Activated T-cell treated with anti-CD3 and anti-CD28 coated beads for 4 hours (primary cell): Measurements from ENCODE around the gene CHKB.

Experiments
- DNase-seq: peaks from one replicate; pipeline ENCODE4 v3.0.0-alpha.2; 2020

Gene CHKB

DNA sequence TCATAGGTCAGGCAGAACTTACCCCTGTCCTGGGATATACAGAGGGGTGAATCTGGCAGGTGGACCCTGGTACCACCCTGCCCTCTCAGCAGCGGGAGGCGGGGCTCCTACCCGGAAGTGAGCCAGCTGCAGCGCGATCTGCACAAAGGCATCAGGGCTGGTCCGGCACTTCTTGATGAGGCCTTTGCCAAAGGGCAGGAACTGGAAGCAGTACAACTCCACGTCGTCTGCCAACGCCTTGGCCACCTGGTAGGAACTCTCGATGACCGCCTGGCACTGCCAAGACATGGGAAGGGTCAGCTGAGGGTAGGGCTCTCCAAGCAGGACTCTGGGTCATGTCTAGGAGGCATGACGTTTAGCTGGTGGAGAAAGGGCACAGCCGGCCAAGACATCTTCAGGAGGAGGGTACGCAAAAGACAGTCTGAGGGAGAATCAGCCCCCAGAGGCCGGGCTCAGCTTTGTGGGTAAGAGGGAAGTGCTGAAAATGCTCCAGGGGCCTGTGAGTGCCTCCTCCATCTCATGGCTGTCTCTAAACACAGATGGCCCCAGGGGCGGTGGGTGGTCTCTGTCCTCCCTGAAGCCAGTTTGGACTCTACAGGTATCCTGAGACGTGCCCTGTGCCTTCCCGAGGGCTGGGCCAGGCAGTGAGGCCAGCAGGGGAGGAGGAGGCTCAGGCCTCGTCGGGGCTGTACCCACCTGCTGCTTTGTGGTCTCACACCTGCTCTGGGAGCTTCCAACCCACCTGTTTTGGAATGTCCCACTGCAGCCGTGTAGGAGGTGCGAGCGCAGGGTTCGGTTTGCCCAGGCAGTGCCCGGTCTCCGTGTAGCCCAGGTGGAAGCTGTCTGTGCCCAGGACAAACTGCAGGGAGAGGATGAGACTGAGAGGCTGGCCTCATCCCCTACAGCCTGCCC is 11.1 kb downstream of the CHKB start:
- no peak for DNase-seq

DNA sequence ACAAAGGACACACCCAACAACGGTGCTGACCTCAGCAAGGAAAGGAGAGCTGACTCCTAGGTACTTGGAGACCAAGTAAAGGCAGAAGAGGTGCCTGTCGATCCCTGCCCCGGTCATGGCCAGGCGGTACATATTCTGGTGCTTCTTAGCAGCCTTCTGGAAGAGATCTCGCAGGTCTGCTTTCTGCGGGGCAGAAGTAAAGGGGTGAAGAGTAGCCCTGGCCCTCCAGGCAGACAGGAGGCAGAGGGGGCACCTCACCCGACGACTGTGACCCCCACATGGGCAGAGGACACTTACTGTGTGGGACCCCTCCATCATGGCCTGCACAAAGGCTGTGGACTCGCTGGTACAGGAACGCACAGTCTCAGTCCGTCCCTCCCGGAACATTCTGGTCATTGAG is 11.8 kb downstream of the CHKB start:
- DNase-seq, result no peak

- no peak for DNase-seq
Measured at GRCh38 chr22:50569896-50570535, 12.6 kb downstream of the CHKB start.

DNA sequence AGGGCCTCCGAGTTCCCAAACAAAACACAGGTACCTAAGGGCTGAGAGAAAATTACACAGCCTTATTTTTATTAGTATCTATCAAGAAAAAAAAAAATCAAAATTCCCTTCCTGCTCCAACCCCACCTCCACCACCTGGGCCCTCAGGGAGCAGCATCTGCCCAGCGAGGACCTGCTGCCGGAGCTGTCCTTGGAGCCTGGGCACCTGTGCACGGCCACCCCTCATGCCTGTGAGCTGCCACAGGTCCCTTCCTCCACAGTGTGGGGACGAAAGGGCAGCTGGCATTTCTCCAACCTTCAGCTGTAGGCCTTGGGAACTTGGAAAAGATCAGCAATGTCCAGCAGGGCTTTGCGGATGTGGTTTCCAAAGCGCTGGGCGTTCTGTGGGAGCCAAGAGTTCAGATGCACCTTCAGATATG is 13.6 kb downstream of the CHKB start:
- no peak for DNase-seq

DNA sequence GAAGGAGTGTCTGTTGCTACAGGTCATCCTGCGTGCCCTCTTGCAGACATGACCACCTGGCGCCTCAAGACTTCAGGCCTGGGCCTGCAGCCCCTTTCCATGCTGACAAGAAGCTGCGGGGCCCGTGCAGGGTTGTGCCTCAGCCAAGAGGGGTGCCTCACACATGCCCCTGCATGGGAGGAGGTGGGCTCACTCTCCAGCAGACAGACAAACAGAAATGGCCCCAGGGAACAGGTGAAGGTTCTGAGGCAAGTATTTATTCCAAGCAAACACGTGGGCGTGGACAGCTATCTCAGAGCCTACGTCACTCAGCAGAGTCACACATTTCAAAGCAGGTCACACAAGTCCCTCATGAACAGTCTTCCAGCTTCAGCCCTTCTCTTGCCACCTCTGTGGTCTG is 14.0 kb downstream of the CHKB start:
- no peak for DNase-seq

DNA sequence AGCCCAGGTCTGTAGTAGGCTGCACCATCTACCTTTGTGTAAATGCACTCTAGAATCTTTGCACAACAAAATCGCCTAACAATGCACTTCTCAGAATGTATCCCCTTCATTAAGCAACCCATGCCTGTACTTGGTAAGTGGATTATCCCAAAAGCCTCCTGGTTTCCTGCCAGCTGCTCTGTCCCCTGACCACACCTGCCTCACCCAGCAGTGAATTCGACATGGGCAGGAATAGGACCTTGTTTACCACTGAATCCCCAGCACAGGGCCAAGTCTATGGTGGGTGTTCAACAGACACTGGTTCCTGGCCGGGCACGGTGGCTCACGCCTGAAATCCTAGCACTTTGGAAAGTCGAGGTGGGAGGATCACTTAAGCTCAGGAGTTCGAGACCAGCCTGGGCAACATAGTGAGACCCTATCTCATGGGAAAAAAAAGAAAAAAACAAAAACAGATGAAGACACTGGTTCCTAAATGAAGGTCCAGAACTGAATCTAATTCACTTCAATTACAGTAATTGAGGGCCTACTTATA is 14.9 kb downstream of the CHKB start:
- DNase-seq, result no peak

DNA sequence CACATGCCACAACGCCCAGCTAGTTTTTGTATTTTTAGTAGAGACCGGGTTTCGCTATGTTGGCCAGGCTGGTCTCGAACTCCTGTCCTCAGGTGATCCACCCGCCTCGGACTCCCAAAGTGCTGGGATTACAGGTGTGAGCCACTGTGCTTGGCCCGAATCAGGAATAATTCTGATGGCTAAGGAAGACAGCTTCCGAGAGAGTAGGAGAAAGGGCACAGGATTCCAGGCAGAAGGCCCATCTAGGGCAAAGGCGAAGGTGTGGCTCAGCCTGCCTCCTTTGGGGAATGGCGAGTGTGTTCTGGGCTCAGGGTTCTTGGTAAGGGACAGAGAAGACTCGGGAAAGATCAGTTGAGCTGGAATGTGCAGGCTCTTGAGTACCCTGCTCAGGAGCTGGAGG is 18.4 kb downstream of the CHKB start:
- no peak for DNase-seq

DNA sequence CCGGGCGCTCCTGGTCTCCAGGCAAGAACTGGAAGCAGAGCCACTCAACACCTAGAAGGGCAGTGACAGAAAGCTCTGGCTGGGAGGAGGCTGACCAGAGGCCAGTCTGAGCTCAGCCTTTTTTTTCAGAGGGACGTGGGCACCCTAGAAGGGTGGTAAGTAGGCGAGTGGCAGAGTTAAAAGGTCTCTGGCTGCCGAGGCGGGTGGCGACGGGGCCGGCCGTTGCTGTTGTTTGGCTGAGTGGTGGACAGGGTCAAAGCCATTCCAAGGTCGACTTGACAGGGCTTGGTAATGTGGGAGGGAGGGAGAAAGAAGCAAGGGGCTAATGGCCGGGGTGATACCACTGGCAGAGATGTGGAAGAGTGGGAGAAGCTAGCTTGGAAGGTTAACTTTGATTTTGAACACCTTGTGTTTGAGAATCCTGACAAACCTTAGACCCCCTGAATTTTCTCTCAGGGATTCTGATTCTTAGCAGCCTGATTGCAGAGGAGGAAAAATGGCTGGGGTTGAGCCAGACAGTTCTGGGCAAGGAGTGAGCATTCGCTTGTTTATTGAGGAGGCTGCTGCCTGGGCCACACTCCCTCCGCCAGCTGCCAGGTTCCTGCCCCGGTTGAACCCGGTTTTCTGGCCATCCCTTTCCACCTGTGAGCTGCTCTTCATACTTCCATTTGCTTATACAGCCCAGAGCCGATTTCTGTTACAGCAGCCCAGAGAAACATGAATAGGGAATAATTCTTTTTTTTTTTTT is 19.1 kb downstream of the CHKB start:
- DNase-seq, result no peak

GRCh38 chr22:50562523-50563412 is 19.9 kb downstream of the CHKB start, which contains the start of gene SYCE3:
Gene SYCE3, minus strand, starts transcription at chr22:50562919. Its CDS starts 6,514 bp downstream, at chr22:50556405.
- peak; percentile 96 for DNase-seq

DNA sequence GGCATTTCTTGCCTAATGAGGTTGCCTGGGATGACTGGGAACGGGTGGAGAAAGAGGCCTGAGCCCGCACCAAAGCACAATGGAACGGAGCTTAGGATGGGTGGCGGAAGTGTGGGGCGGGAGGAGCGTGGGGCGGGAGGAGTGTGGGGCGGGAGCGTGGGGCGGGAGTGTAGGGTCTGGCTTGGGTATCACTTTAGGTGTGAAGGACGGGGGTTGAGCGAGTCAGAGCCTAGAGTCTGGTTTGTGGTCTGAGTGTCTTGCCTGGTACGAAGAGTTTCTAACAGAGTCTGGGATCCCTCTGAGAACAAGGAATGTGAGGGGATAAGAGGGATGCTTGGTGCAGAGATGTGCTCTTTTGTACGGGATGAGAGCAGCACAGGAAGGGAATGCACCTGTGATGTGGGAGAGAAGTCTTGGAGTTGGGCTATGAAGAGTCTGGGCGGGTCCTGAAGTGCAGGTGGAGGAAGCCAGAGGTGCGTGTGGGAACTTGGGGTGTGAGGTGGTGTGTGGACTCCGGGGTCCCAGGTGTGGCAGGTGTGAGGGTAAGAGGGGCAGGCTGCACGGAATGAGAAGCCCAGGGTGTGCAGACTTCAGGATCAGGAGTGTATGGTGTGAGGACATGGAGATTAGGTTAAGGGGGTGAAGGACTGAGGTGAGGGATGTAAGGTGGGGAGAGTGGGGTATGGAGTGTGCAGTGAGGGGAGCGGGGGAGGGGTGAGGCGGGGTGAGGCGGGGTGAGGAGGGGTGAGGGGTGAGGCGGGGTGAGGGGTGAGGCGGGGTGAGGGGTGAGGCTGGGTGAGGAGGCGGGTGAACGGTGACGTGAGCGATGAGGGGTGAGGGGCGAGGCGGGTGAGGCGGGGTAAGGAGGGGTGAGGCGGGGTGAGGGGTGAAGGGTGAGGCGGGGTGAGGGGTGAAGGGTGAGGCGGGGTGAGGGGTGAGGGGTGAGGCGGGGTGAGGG is 21.0 kb downstream of the CHKB start:
- no peak for DNase-seq

DNA sequence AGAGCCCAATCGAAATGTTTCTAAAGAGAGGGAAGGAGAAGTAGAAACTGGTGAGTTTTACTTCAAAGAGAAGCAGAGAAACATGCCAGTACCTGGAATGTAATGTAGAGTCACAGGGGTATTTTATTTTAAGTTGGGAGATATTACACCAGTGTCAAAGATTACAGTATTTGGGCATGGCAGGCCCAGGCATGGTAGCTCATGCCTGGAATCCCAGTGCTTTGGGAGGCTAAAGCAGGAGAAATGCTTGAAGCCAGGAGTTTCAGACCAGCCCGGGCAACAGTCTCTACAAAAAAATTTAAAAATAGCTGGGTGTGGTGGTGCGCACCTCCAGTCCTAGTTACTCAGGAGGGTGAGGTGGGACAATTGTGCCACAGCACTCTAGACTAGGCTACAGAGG is 22.6 kb downstream of the CHKB start:
- no peak for DNase-seq

GRCh38 chr22:50556703-50557102 is 25.9 kb downstream of the CHKB start:
- DNase-seq, result no peak

GRCh38 chr22:50553310-50553709 is 29.3 kb downstream of the CHKB start:
- no peak for DNase-seq

DNA sequence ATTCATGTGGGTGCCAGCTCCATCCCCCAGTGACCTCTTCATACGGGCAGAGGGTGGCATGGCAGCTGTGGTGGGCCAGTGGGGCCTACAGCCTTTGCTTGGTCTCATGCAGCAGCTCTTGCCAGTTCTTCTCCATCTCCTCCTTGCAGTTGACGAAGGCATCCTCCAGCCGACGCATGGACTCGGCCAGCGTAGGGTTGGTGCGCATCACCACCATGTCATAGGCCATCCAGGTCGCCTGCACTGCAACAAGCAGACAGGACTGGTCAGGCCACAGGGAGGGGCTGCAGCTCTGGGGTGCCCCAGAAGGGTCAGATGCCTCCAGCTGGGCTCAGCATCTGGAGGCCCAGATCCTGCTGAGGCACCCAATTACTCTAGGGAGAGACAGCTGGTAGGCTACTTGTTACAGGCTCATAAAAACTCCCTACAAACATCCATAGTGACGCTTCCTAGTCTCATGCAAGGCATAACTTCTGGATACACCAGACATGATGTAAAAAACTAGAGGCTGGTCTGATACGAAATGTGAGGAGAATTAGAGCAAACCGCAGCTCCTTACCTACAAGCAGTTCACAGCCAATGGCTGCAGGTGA is 31.4 kb downstream of the CHKB start:
- DNase-seq, result no peak

DNA sequence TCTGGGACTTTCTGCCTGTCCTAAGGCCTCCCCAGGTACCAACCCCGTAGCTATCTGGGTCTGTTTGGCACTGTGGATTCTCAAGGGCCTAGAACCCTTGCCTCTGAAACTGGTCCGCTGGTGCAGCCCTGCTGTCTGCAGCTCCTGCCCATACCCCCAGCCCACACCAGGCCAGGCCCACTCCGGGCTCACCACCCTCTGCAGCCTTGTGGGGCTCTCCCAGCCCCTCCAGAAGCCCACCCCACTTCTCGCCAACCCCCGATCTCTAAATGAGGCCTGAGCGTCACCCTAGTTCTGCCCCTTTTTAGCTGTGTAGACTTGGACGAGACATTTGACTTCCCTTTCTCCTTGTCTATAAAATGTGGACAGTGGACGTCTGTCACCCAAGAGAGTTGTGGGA is 32.3 kb downstream of the CHKB start:
- no peak for DNase-seq

DNA sequence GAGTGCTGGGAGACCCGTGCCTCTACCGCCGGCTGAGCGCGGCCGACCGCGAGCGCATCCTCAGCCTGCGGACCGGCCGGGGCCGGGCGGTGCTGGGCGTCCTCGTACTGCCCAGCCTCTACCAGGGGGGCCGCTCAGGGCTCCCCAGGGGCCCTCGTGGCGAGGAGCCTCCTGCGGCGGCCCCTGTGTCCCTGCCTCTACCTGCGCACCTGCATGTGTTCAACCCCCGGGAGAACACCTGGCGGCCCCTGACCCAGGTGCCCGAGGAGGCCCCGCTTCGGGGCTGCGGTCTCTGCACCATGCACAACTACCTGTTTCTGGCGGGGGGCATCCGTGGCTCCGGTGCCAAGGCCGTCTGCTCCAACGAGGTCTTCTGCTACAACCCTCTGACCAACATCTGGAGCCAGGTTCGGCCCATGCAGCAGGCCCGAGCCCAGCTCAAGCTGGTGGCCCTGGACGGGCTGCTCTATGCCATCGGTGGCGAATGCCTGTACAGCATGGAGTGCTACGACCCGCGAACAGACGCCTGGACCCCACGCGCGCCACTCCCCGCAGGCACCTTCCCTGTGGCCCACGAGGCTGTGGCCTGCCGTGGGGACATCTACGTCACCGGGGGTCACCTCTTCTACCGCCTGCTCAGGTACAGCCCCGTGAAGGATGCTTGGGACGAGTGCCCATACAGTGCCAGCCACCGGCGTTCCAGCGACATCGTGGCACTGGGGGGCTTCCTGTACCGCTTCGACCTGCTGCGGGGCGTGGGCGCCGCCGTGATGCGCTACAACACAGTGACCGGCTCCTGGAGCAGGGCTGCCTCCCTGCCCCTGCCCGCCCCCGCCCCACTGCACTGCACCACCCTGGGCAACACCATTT is 33.5 kb downstream of the CHKB start:
- no peak for DNase-seq

- no peak for DNase-seq
Measured at GRCh38 chr22:50548040-50548920, 34.4 kb downstream of the CHKB start.

DNA sequence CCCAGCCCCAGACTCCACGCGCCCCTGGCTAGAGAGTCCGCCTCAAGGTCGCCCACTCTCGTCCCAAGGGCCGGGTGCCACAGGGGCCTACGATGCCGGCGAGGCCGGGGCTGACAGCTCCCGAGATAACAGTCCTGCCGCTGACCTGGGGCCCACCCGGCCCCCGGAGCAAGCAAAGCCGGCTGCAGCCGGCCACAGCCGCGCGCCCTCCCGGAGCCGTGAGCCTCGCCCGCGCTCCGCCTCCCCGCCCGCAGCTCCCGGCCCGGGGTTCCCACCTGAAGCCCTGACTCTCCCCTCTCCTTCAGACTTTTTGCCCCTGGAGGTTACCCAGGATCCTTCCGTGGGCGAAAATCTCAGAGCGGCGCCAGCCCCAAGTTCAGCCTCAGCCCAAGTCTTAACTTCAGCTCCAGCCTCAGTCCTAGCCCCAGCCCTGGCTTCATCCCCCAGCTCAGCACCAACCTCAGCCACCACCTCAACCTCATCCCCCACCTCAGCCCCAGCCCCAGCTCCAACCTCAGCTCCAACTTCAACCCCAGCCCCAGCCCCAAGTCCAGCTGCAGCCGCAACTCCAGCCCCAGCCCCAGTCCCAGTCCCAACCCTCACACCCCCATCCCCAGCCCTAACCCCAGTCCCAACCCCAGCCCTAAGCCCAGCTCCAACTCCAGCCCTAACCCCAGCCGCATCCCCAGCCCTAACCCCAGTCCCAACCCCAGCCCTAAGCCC is 35.2 kb downstream of the CHKB start:
- DNase-seq, result no peak
